Measurements from ENCODE around the gene CSF2RB.

The CSF2RB gene

GRCh38 chr22:36930041-36930935, 16.9 kb downstream of the CSF2RB start:
- no peak for DNase-seq (ENCODE audit: extremely low read depth, low read depth)

GRCh38 chr22:36931446-36931845, 18.0 kb downstream of the CSF2RB start:
- DNase-seq (ENCODE audit: extremely low read depth, low read depth) = no peak
- TF ChIP-seq, protein P1, sequence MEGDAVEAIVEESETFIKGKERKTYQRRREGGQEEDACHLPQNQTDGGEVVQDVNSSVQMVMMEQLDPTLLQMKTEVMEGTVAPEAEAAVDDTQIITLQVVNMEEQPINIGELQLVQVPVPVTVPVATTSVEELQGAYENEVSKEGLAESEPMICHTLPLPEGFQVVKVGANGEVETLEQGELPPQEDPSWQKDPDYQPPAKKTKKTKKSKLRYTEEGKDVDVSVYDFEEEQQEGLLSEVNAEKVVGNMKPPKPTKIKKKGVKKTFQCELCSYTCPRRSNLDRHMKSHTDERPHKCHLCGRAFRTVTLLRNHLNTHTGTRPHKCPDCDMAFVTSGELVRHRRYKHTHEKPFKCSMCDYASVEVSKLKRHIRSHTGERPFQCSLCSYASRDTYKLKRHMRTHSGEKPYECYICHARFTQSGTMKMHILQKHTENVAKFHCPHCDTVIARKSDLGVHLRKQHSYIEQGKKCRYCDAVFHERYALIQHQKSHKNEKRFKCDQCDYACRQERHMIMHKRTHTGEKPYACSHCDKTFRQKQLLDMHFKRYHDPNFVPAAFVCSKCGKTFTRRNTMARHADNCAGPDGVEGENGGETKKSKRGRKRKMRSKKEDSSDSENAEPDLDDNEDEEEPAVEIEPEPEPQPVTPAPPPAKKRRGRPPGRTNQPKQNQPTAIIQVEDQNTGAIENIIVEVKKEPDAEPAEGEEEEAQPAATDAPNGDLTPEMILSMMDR (IDR thresholded peaks at IDR 0.05; ENCODE audit: low read depth, low read length) = no peak

More at GRCh38 chr22:36930041-36930935, 16.9 kb downstream of the CSF2RB start:
- TF ChIP-seq, protein P1 (IDR thresholded peaks at IDR 0.05; ENCODE audit: low read depth, low read length) = no peak

GRCh38 chr22:36933629-36934417, 20.4 kb downstream of the CSF2RB start:
- TF ChIP-seq, protein P1 (IDR thresholded peaks at IDR 0.05; ENCODE audit: low read depth, low read length) = no peak
- DNase-seq (ENCODE audit: extremely low read depth, low read depth) = no peak

- TF ChIP-seq, protein P1 (IDR thresholded peaks at IDR 0.05; ENCODE audit: low read depth, low read length) = no peak
- DNase-seq (ENCODE audit: extremely low read depth, low read depth) = no peak
Measured at GRCh38 chr22:36934418-36935312, 21.2 kb downstream of the CSF2RB start.

DNA sequence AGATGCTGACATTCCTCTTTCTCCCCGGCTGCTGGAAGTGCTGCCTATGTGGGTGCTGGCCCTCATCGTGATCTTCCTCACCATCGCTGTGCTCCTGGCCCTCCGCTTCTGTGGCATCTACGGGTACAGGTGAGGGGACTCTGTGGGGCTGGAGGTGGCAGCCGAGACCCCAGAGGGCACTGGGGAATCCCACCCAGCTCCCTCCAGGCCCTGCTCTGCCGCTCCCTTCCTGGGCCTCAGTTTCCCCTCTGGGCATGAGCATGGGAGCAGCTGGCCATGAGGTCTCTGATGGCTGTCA, 21.8 kb downstream of the CSF2RB start:
- DNase-seq (ENCODE audit: extremely low read depth, low read depth) = no peak

GRCh38 chr22:36935694-36936093, 22.3 kb downstream of the CSF2RB start:
- DNase-seq (ENCODE audit: extremely low read depth, low read depth) = no peak
- TF ChIP-seq, protein P1 (IDR thresholded peaks at IDR 0.05; ENCODE audit: low read depth, low read length) = no peak

More for the DNA sequence above, 21.8 kb downstream of the CSF2RB start:
- TF ChIP-seq, protein P1 (IDR thresholded peaks at IDR 0.05; ENCODE audit: low read depth, low read length) = no peak

All from AG09319 (cell line).